Epithelial cell of umbilical artery (primary cell): Measurements from ENCODE around the gene DNAJB7. TPM values are rescaled to one million over a fixed set of nuclear protein-coding genes. Genes with fewer than 3 reads are reported as not detected.

Experiments
- total RNA-seq: library from RNA; depleted of rRNA; stranded (reverse); fragments of >200 nt; gene quantifications from 2 replicates; pipeline ENCODE4 v1.2.3, GENCODE V29; 2014

The DNAJB7 gene
- total RNA-seq, result not detected in 2 replicates

DNA sequence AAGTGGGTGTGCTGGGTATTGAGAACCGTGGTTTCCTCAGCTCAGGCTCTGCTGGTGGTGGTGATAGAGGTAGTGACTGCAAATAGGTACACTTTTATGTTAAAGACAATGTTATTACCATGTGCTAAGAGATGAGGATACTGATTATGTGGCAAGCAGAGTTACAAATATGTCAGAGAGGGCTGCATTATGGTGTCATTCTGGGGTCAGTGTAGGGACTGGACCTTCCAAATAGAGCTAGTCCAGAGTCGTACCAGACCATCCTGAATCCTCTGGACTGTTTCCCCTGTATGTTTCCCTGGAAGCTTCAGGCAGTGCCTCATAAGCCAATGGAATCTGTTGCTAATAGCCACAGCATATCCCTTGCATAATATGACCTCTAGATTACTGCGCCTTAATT is at the start of gene DNAJB7:
TSS of gene DNAJB7 (minus strand) at position 101 of the 400 bp plus-strand sequence. CDS start 119 bp downstream, outside the sequence.

DNA sequence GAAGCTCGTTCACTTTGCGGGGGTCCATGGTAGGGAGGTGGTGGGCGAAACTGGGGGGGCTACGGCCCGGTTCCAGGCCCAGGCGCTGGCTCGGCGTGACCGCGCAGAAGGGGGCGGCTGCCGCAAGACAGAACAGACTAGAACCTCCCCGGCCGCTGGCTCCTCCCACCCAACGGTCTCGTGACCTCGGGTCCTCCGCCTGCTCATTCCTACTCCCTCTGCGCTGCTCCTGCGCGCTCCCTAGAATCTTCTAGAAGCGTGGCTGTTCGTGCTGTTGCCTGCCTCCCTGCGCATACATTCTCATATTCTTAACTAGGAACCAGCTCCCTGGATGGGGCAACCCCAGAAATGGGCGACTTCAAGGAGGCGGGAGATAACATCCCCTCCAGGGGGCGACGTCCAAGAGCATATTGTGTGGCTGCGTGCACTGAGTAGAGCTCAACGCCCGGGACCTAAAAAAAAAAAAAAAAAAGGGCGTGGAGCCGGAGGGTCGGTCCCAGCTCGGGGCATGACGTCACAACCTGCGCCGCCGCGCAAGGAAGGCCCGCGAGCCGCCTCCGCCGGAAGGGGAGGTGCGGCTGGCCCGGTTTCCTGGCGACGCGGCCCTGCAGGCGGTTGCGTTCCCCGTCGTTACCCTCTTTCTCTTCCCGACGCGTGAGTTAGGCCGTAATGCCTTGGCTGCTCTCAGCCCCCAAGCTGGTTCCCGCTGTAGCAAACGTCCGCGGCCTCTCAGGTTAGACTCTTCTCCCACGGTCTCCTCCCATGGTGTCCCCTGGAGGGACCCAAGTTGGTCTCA is 5.2 kb downstream of the DNAJB7 start, which contains the start of the genes ST13 and XPNPEP3:
TSS of gene ST13 (minus strand) at position 127 of the 796 bp plus-strand sequence. CDS start at position 28, 99 bp downstream.
TSS of gene XPNPEP3 (plus strand) at position 636 of the 796 bp plus-strand sequence. CDS start at position 670, 34 bp downstream.

DNA sequence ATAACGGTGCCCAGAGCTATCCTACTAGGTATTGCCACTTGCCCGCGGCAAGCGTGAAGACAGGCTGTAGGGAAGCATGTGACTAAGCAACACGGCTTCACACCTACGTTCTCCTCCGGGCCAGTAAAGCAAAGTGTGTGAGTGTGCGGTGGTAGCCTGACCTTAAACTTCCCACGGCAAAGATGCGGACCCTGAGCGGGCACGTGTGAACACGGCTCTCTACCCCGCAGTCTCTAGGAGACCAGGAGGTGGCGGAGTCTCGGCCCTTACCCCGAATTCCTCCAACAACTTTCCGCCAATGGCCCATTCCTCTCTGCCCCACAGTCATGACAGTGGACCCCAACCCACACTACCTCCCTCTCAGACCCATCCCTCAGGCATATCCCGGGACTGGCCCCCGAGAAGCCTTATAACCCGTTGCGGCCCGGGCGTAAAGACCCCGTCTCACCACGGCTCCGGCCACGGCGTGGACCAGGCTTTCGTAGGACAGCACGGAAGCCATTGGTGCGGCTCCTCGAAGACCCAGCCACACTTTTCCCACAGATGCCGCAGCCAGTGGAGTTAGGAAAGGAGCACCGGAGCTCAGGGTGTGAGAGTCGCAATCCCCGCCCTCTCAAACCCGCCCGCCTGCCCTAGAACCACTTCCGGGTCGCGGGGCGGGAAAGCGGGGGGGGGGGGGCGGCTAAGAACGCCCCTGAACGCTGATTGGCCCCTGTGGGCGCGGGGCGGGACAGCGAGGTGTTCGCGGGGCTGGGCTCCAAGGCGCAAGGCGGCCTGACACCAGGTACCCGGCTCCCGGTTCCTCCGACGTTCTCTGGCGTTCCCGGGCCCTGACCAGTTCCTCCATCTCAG is 42.9 kb downstream of the DNAJB7 start, which contains the start of gene SLC25A17:
TSS of gene SLC25A17 (minus strand) at position 600 of the 852 bp plus-strand sequence. CDS start at position 502, 98 bp downstream.

Other genes with a start within 250 kb of the DNAJB7 start
- gene MRTFA, start 225.4 kb downstream of the DNAJB7 start, total RNA-seq, result 14.6 and 38.8 TPM in 2 replicates
- gene MCHR1, start 182.6 kb downstream of the DNAJB7 start, total RNA-seq, result not detected in 2 replicates
- 18.8 and 21.1 TPM in 2 replicates for gene SLC25A17, start 42.8 kb downstream of the DNAJB7 start, total RNA-seq
- 173 and 236 TPM in 2 replicates for gene ST13, start 5.5 kb downstream of the DNAJB7 start, total RNA-seq
- gene XPNPEP3, start 5.0 kb downstream of the DNAJB7 start, total RNA-seq, result 6.2 and 6.5 TPM in 2 replicates
- 85.1 and 121 TPM in 2 replicates for gene RBX1, start 89.3 kb upstream of the DNAJB7 start, total RNA-seq
- 14.3 and 21.6 TPM in 2 replicates for gene EP300, start 230.5 kb upstream of the DNAJB7 start, total RNA-seq